ENCODE data around the gene CSF1R.

CSF1R gene

GRCh38 chr5:150065346-150065745, 21.0 kb downstream of the CSF1R start:
- H3K27ac ChIP-seq (ENCODE audit: low read depth in 2 of 2, low read length in 2 of 2): peak overlapping the region in 1 of 2 donors; percentile 16
- H3K36me3 ChIP-seq (ENCODE audit: control insufficient read depth in 2 of 2, insufficient read depth in 2 of 2, low read length in 2 of 2): no peaks in the 10 kb centered on the region
- no peaks in the 10 kb centered on the region for H3K9me3 ChIP-seq (ENCODE audit: control insufficient read depth in 2 of 2, low read length in 2 of 2)
- no peaks in the 10 kb centered on the region for H3K27me3 ChIP-seq (ENCODE audit: control insufficient read depth in 2 of 2, insufficient read depth in 2 of 2, low read length in 2 of 2)
- no peak overlapping the region for H3K4me3 ChIP-seq (ENCODE audit: low read length in 2 of 2)
- H3K4me1 ChIP-seq (ENCODE audit: control insufficient read depth in 2 of 2, insufficient read depth in 2 of 2, low read length in 2 of 2): no peaks in the 10 kb centered on the region
- H3K9ac ChIP-seq (ENCODE audit: low read depth in 1 of 2, low read length in 2 of 2): no peak overlapping the region

GRCh38 chr5:150064681-150065220, 21.6 kb downstream of the CSF1R start:
- no peaks in the 10 kb centered on the region for H3K36me3 ChIP-seq (ENCODE audit: control insufficient read depth in 2 of 2, insufficient read depth in 2 of 2, low read length in 2 of 2)
- H3K27me3 ChIP-seq (ENCODE audit: control insufficient read depth in 2 of 2, insufficient read depth in 2 of 2, low read length in 2 of 2): no peaks in the 10 kb centered on the region
- H3K4me3 ChIP-seq (ENCODE audit: low read length in 2 of 2): no peak overlapping the region
- no peaks in the 10 kb centered on the region for H3K4me1 ChIP-seq (ENCODE audit: control insufficient read depth in 2 of 2, insufficient read depth in 2 of 2, low read length in 2 of 2)
- H3K9ac ChIP-seq (ENCODE audit: low read depth in 1 of 2, low read length in 2 of 2): no peak overlapping the region
- peak overlapping the region in 1 of 2 donors; percentile 9 for H3K27ac ChIP-seq (ENCODE audit: low read depth in 2 of 2, low read length in 2 of 2)
- H3K9me3 ChIP-seq (ENCODE audit: control insufficient read depth in 2 of 2, low read length in 2 of 2): no peaks in the 10 kb centered on the region

GRCh38 chr5:150063638-150064037, 22.7 kb downstream of the CSF1R start:
- Histone ChIP-seq H3K36me3 (ENCODE audit: control insufficient read depth in 2 of 2, insufficient read depth in 2 of 2, low read length in 2 of 2) (no peaks in the 10 kb centered on the region), H3K27ac (ENCODE audit: low read depth in 2 of 2, low read length in 2 of 2) (no peak overlapping the region), H3K4me1 (ENCODE audit: control insufficient read depth in 2 of 2, insufficient read depth in 2 of 2, low read length in 2 of 2) (no peaks in the 10 kb centered on the region), H3K4me3 (ENCODE audit: low read length in 2 of 2) (no peak overlapping the region), H3K27me3 (ENCODE audit: control insufficient read depth in 2 of 2, insufficient read depth in 2 of 2, low read length in 2 of 2) (no peaks in the 10 kb centered on the region), H3K9me3 (ENCODE audit: control insufficient read depth in 2 of 2, low read length in 2 of 2) (no peaks in the 10 kb centered on the region), H3K9ac (ENCODE audit: low read depth in 1 of 2, low read length in 2 of 2) (no peak overlapping the region)

- H3K9ac ChIP-seq (ENCODE audit: low read depth in 1 of 2, low read length in 2 of 2): no peak overlapping the region
- H3K4me3 ChIP-seq (ENCODE audit: low read length in 2 of 2): no peak overlapping the region
- no peaks in the 10 kb centered on the region for H3K4me1 ChIP-seq (ENCODE audit: control insufficient read depth in 2 of 2, insufficient read depth in 2 of 2, low read length in 2 of 2)
- no peak overlapping the region for H3K27ac ChIP-seq (ENCODE audit: low read depth in 2 of 2, low read length in 2 of 2)
- no peaks in the 10 kb centered on the region for H3K27me3 ChIP-seq (ENCODE audit: control insufficient read depth in 2 of 2, insufficient read depth in 2 of 2, low read length in 2 of 2)
- H3K36me3 ChIP-seq (ENCODE audit: control insufficient read depth in 2 of 2, insufficient read depth in 2 of 2, low read length in 2 of 2): no peaks in the 10 kb centered on the region
- no peaks in the 10 kb centered on the region for H3K9me3 ChIP-seq (ENCODE audit: control insufficient read depth in 2 of 2, low read length in 2 of 2)
Observed at GRCh38 chr5:150062216-150062922, 24.0 kb downstream of the CSF1R start.

- H3K9me3 ChIP-seq (ENCODE audit: control insufficient read depth in 2 of 2, low read length in 2 of 2): no peaks in the 10 kb centered on the region
- H3K27me3 ChIP-seq (ENCODE audit: control insufficient read depth in 2 of 2, insufficient read depth in 2 of 2, low read length in 2 of 2): no peaks in the 10 kb centered on the region
- no peaks in the 10 kb centered on the region for H3K4me1 ChIP-seq (ENCODE audit: control insufficient read depth in 2 of 2, insufficient read depth in 2 of 2, low read length in 2 of 2)
Observed at GRCh38 chr5:150061538-150061995, 24.8 kb downstream of the CSF1R start.

GRCh38 chr5:150060471-150060870, 25.9 kb downstream of the CSF1R start:
- H3K4me1 ChIP-seq (ENCODE audit: control insufficient read depth in 2 of 2, insufficient read depth in 2 of 2, low read length in 2 of 2): no peaks in the 10 kb centered on the region
- H3K4me3 ChIP-seq (ENCODE audit: low read length in 2 of 2): no peak overlapping the region
- no peaks in the 10 kb centered on the region for H3K27me3 ChIP-seq (ENCODE audit: control insufficient read depth in 2 of 2, insufficient read depth in 2 of 2, low read length in 2 of 2)
- no peak overlapping the region for H3K9ac ChIP-seq (ENCODE audit: low read depth in 1 of 2, low read length in 2 of 2)
- H3K9me3 ChIP-seq (ENCODE audit: control insufficient read depth in 2 of 2, low read length in 2 of 2): no peaks in the 10 kb centered on the region
- no peak overlapping the region for H3K27ac ChIP-seq (ENCODE audit: low read depth in 2 of 2, low read length in 2 of 2)
- peaks cover 4 to 5% of the 10 kb centered on the region in 2 donors for H3K36me3 ChIP-seq (ENCODE audit: control insufficient read depth in 2 of 2, insufficient read depth in 2 of 2, low read length in 2 of 2)

More at GRCh38 chr5:150061538-150061995, 24.8 kb downstream of the CSF1R start:
- no peak overlapping the region for H3K27ac ChIP-seq (ENCODE audit: low read depth in 2 of 2, low read length in 2 of 2)
- no peak overlapping the region for H3K4me3 ChIP-seq (ENCODE audit: low read length in 2 of 2)
- no peaks in the 10 kb centered on the region for H3K36me3 ChIP-seq (ENCODE audit: control insufficient read depth in 2 of 2, insufficient read depth in 2 of 2, low read length in 2 of 2)
- H3K9ac ChIP-seq (ENCODE audit: low read depth in 1 of 2, low read length in 2 of 2): no peak overlapping the region

- Histone ChIP-seq H3K4me3 (ENCODE audit: low read length in 2 of 2) (no peak overlapping the region), H3K27ac (ENCODE audit: low read depth in 2 of 2, low read length in 2 of 2) (no peak overlapping the region)
Observed at GRCh38 chr5:150059623-150060022, 26.7 kb downstream of the CSF1R start.

GRCh38 chr5:150058480-150059126, 27.8 kb downstream of the CSF1R start:
- Histone ChIP-seq H3K9me3 (ENCODE audit: control insufficient read depth in 2 of 2, low read length in 2 of 2) (no peaks in the 10 kb centered on the region), H3K27me3 (ENCODE audit: control insufficient read depth in 2 of 2, insufficient read depth in 2 of 2, low read length in 2 of 2) (no peaks in the 10 kb centered on the region), H3K36me3 (ENCODE audit: control insufficient read depth in 2 of 2, insufficient read depth in 2 of 2, low read length in 2 of 2) (peaks cover 15 to 18% of the 10 kb centered on the region in 2 donors), H3K27ac (ENCODE audit: low read depth in 2 of 2, low read length in 2 of 2) (no peak overlapping the region), H3K9ac (ENCODE audit: low read depth in 1 of 2, low read length in 2 of 2) (no peak overlapping the region), H3K4me1 (ENCODE audit: control insufficient read depth in 2 of 2, insufficient read depth in 2 of 2, low read length in 2 of 2) (no peaks in the 10 kb centered on the region), H3K4me3 (ENCODE audit: low read length in 2 of 2) (no peak overlapping the region)

More at GRCh38 chr5:150059623-150060022, 26.7 kb downstream of the CSF1R start:
- Histone ChIP-seq H3K27me3 (ENCODE audit: control insufficient read depth in 2 of 2, insufficient read depth in 2 of 2, low read length in 2 of 2) (no peaks in the 10 kb centered on the region), H3K36me3 (ENCODE audit: control insufficient read depth in 2 of 2, insufficient read depth in 2 of 2, low read length in 2 of 2) (peaks cover 6 to 9% of the 10 kb centered on the region in 2 donors), H3K9me3 (ENCODE audit: control insufficient read depth in 2 of 2, low read length in 2 of 2) (no peaks in the 10 kb centered on the region), H3K9ac (ENCODE audit: low read depth in 1 of 2, low read length in 2 of 2) (no peak overlapping the region), H3K4me1 (ENCODE audit: control insufficient read depth in 2 of 2, insufficient read depth in 2 of 2, low read length in 2 of 2) (no peaks in the 10 kb centered on the region)

- peaks cover 21 to 24% of the 10 kb centered on the region in 2 donors for H3K36me3 ChIP-seq (ENCODE audit: control insufficient read depth in 2 of 2, insufficient read depth in 2 of 2, low read length in 2 of 2)
- no peaks in the 10 kb centered on the region for H3K4me1 ChIP-seq (ENCODE audit: control insufficient read depth in 2 of 2, insufficient read depth in 2 of 2, low read length in 2 of 2)
- no peak overlapping the region for H3K9ac ChIP-seq (ENCODE audit: low read depth in 1 of 2, low read length in 2 of 2)
- H3K27me3 ChIP-seq (ENCODE audit: control insufficient read depth in 2 of 2, insufficient read depth in 2 of 2, low read length in 2 of 2): no peaks in the 10 kb centered on the region
- H3K9me3 ChIP-seq (ENCODE audit: control insufficient read depth in 2 of 2, low read length in 2 of 2): no peaks in the 10 kb centered on the region
- H3K27ac ChIP-seq (ENCODE audit: low read depth in 2 of 2, low read length in 2 of 2): no peak overlapping the region
- H3K4me3 ChIP-seq (ENCODE audit: low read length in 2 of 2): no peak overlapping the region
Observed at GRCh38 chr5:150057996-150058395, 28.4 kb downstream of the CSF1R start.

GRCh38 chr5:150057511-150057910, 28.8 kb downstream of the CSF1R start:
- H3K36me3 ChIP-seq (ENCODE audit: control insufficient read depth in 2 of 2, insufficient read depth in 2 of 2, low read length in 2 of 2): peaks cover 26 to 29% of the 10 kb centered on the region in 2 donors

More at GRCh38 chr5:150057511-150057910, 28.8 kb downstream of the CSF1R start:
- Histone ChIP-seq H3K9ac (ENCODE audit: low read depth in 1 of 2, low read length in 2 of 2) (no peak overlapping the region), H3K4me3 (ENCODE audit: low read length in 2 of 2) (no peak overlapping the region), H3K27me3 (ENCODE audit: control insufficient read depth in 2 of 2, insufficient read depth in 2 of 2, low read length in 2 of 2) (no peaks in the 10 kb centered on the region), H3K27ac (ENCODE audit: low read depth in 2 of 2, low read length in 2 of 2) (no peak overlapping the region), H3K9me3 (ENCODE audit: control insufficient read depth in 2 of 2, low read length in 2 of 2) (no peaks in the 10 kb centered on the region), H3K4me1 (ENCODE audit: control insufficient read depth in 2 of 2, insufficient read depth in 2 of 2, low read length in 2 of 2) (no peaks in the 10 kb centered on the region)

All from mucosa of rectum (tissue), 2 donors.